Neural cell (in vitro differentiated cells): ENCODE data around the gene SERPINA3. TPM values are rescaled to one million over a fixed set of nuclear protein-coding genes. Genes with fewer than 3 reads are reported as not detected.
A peak's percentile ranks its signal among the peaks of the same experiment; 100 is the strongest.

Experiments used
- H2AFZ ChIP-seq: fragments of 200-600, 300-800 bp; sonication (generic), shearing (Covaris generic); 2 replicates; pipeline ENCODE4 v1.6.0; 2014; ENCODE audit warnings: low read depth, mild to moderate bottlenecking, antibody characterized with exemption, low read length, moderate library complexity
- H3F3A ChIP-seq: fragments of 200-600 bp; shearing (Covaris generic); 2 replicates; pipeline ENCODE4 v1.6.1; 2016; ENCODE audit warnings: mild to moderate bottlenecking, moderate library complexity, mixed read lengths, antibody characterized with exemption, low read length; ENCODE audit not compliant: insufficient read depth, poor library complexity, severe bottlenecking
- H3K27ac ChIP-seq: fragments of 200-600, 300-800 bp; sonication (generic), shearing (Covaris generic); 2 replicates; pipeline ENCODE4 v1.5.1; 2014; ENCODE audit warnings: mild to moderate bottlenecking, low read length, moderate library complexity
- H3K27me3 ChIP-seq: fragments of 300-800, 200-600 bp; sonication (generic), shearing (Covaris generic); 2 replicates; pipeline ENCODE4 v1.6.0; 2014; ENCODE audit warnings: mild to moderate bottlenecking, low read depth, low read length, moderate library complexity; ENCODE audit not compliant: insufficient read depth
- H3K36me3 ChIP-seq: fragments of 300-800, 200-600 bp; sonication (generic), shearing (Covaris generic); 2 replicates; pipeline ENCODE4 v1.5.1; 2014; ENCODE audit warnings: mild to moderate bottlenecking, antibody characterized with exemption, low read length, moderate library complexity; ENCODE audit not compliant: insufficient read depth
- H3K4me2 ChIP-seq: fragments of 300-800, 200-600 bp; sonication (generic), shearing (Covaris generic); 2 replicates; pipeline ENCODE4 v1.6.0; 2014; ENCODE audit warnings: mild to moderate bottlenecking, low read length
- H3K4me3 ChIP-seq: fragments of 300-800, 200-600 bp; sonication (generic), shearing (Covaris generic); 2 replicates; pipeline ENCODE4 v1.5.1; 2014; ENCODE audit warnings: mild to moderate bottlenecking, low read length, moderate library complexity
- H3K79me2 ChIP-seq: fragments of 200-600 bp; shearing (Covaris generic); replicated peaks from 2 replicates; pipeline ENCODE4 v1.6.0; 2014; ENCODE audit warnings: mild to moderate bottlenecking, low read length, moderate library complexity; ENCODE audit not compliant: insufficient read depth
- H3K9ac ChIP-seq: fragments of 300-800, 200-600 bp; sonication (generic), shearing (Covaris generic); 2 replicates; pipeline ENCODE4 v1.6.1; 2016; ENCODE audit warnings: mild to moderate bottlenecking, low read length, mixed read lengths
- H3K9me2 ChIP-seq: fragments of 200-600 bp; shearing (Covaris generic); 2 replicates; pipeline ENCODE4 v1.6.1; 2016; ENCODE audit warnings: mild to moderate bottlenecking, low read length, mixed read lengths; ENCODE audit not compliant: insufficient read depth
- H3K9me3 ChIP-seq: fragments of 200-600, 300-800 bp; sonication (generic), shearing (Covaris generic); 2 replicates; pipeline ENCODE4 v1.6.1; 2016; ENCODE audit warnings: mild to moderate bottlenecking, mixed run types, low read length, moderate library complexity, mixed read lengths
- H4K20me1 ChIP-seq: fragments of 200-600 bp; shearing (Covaris generic); 2 replicates; pipeline ENCODE4 v1.6.1; 2016; ENCODE audit warnings: mild to moderate bottlenecking, mixed run types; ENCODE audit not compliant: insufficient read depth
- EP300 ChIP-seq: fragments of 450-650 bp; conservative IDR thresholded peaks from 2 replicates; pipeline ENCODE4 v1.6.1; 2014; ENCODE audit warnings: antibody characterized with exemption, mild to moderate bottlenecking, moderate library complexity; ENCODE audit not compliant: poor library complexity, severe bottlenecking
- EZH2 ChIP-seq: fragments of 200-600, 300-800 bp; shearing (Covaris generic), sonication (generic); IDR thresholded peaks from 2 replicates; pipeline ENCODE4 v1.6.1; 2014; ENCODE audit warnings: antibody characterized with exemption, low read length, borderline replicate concordance, mild to moderate bottlenecking; ENCODE audit not compliant: insufficient read depth, poor library complexity, severe bottlenecking
- MXI1 ChIP-seq: fragments of 450-650 bp; conservative IDR thresholded peaks from 2 replicates; pipeline ENCODE4 v1.6.1; 2014; ENCODE audit warnings: antibody characterized with exemption, mild to moderate bottlenecking; ENCODE audit not compliant: poor library complexity, severe bottlenecking
- POLR2AphosphoS5 ChIP-seq: IDR thresholded peaks from 2 replicates; pipeline ENCODE4 v1.6.1; 2012
- RAD21 ChIP-seq: fragments of 450-650 bp; conservative IDR thresholded peaks from 2 replicates; pipeline ENCODE4 v1.6.1; 2014; ENCODE audit warnings: antibody characterized with exemption, mild to moderate bottlenecking, moderate library complexity
- TAF1 ChIP-seq: IDR thresholded peaks from 2 replicates; pipeline ENCODE4 v1.6.1; 2012; ENCODE audit warnings: low read depth
- polyA plus RNA-seq: library from polyadenylated mRNA; depleted of rRNA; stranded (reverse); fragments of >200 nt; gene quantifications from 2 replicates; pipeline ENCODE4 v1.2.3, GENCODE V29; 2014
- TF ChIP-seq, protein P1 (sequence below): IDR thresholded peaks from 2 replicates; pipeline ENCODE4 v1.6.1; 2012; ENCODE audit warnings: borderline replicate concordance
- TF ChIP-seq, protein P2 (sequence below): fragments of 450-650 bp; IDR thresholded peaks from 2 replicates; pipeline ENCODE4 v1.5.1; 2014; ENCODE audit warnings: antibody characterized with exemption, mild to moderate bottlenecking, moderate library complexity; ENCODE audit not compliant: poor library complexity, severe bottlenecking

The SERPINA3 gene
- polyA plus RNA-seq, 1 donor from 2014 or later, result not detected

DNA sequence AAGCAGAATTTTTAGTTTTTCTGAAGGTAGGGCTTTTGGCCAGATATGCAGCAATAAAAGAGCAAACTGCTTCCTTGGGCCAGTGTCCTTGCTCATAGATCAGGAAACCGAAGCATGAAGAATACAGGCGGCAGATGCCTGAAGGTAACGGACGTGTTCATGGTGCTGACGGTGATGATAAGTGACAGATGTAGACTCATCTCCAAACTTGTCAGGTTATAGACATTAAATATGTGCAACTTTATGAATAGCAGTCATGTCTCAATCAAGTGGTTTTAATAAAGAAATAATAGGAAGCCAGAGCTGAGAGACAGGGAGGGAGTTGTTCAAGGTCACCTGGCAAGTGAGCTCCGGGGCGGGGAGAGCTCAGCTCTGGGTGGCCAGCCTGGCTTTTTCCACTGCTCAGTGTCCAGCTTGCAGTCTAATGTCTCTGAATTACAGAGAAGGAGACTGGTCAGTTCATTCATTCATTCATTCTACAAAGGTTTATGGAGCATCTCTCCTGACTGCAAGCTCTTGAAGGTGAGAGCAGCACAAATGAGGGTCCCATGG lies 29.9 kb upstream of the SERPINA3 start:
- no peak overlapping the region for H2AFZ ChIP-seq
- no peaks in the 10 kb centered on the region for H3K9me3 ChIP-seq
- no peak overlapping the region for H3K4me3 ChIP-seq
- H4K20me1 ChIP-seq, result no peaks in the 10 kb centered on the region
- H3K27me3 ChIP-seq, result no peaks in the 10 kb centered on the region
- no peaks in the 10 kb centered on the region for H3K36me3 ChIP-seq
- H3F3A ChIP-seq, result no peaks in the 10 kb centered on the region
- TF ChIP-seq MXI1, result no peak
- peak; percentile 73 for TF ChIP-seq EP300
- TF ChIP-seq EZH2, result no peak
- TF ChIP-seq POLR2AphosphoS5, result peak; percentile 60
- TF ChIP-seq, protein P1, sequence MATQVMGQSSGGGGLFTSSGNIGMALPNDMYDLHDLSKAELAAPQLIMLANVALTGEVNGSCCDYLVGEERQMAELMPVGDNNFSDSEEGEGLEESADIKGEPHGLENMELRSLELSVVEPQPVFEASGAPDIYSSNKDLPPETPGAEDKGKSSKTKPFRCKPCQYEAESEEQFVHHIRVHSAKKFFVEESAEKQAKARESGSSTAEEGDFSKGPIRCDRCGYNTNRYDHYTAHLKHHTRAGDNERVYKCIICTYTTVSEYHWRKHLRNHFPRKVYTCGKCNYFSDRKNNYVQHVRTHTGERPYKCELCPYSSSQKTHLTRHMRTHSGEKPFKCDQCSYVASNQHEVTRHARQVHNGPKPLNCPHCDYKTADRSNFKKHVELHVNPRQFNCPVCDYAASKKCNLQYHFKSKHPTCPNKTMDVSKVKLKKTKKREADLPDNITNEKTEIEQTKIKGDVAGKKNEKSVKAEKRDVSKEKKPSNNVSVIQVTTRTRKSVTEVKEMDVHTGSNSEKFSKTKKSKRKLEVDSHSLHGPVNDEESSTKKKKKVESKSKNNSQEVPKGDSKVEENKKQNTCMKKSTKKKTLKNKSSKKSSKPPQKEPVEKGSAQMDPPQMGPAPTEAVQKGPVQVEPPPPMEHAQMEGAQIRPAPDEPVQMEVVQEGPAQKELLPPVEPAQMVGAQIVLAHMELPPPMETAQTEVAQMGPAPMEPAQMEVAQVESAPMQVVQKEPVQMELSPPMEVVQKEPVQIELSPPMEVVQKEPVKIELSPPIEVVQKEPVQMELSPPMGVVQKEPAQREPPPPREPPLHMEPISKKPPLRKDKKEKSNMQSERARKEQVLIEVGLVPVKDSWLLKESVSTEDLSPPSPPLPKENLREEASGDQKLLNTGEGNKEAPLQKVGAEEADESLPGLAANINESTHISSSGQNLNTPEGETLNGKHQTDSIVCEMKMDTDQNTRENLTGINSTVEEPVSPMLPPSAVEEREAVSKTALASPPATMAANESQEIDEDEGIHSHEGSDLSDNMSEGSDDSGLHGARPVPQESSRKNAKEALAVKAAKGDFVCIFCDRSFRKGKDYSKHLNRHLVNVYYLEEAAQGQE, result no peak
- TF ChIP-seq, protein P2, sequence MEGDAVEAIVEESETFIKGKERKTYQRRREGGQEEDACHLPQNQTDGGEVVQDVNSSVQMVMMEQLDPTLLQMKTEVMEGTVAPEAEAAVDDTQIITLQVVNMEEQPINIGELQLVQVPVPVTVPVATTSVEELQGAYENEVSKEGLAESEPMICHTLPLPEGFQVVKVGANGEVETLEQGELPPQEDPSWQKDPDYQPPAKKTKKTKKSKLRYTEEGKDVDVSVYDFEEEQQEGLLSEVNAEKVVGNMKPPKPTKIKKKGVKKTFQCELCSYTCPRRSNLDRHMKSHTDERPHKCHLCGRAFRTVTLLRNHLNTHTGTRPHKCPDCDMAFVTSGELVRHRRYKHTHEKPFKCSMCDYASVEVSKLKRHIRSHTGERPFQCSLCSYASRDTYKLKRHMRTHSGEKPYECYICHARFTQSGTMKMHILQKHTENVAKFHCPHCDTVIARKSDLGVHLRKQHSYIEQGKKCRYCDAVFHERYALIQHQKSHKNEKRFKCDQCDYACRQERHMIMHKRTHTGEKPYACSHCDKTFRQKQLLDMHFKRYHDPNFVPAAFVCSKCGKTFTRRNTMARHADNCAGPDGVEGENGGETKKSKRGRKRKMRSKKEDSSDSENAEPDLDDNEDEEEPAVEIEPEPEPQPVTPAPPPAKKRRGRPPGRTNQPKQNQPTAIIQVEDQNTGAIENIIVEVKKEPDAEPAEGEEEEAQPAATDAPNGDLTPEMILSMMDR, result no peak
- TF ChIP-seq RAD21, result no peak
- H3K9me2 ChIP-seq, result no peaks in the 10 kb centered on the region
- no peaks in the 10 kb centered on the region for H3K79me2 ChIP-seq
- H3K27ac ChIP-seq, result no peak overlapping the region
- no peak overlapping the region for H3K9ac ChIP-seq
- no peak overlapping the region for H3K4me2 ChIP-seq

DNA sequence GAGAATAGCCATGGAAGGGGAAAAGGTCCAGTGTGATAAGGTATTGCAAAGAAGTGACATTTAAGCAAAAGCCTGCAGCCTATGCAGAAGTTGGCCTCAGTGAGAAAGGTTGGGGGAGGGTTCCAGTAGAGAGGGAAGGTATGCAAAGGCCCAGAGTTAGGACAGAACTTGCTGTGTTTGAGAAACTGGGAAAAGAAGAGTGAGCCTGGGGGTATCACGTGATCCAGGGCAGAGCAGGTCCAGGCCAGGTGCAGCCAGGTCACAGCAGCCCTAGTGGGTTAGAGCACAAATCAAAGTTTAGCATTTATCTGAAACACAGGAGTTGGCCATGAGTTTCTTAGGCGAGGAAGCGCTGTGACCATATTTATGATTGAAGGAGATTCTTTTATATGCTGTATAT lies 29.3 kb upstream of the SERPINA3 start:
- H3K9me3 ChIP-seq, result no peaks in the 10 kb centered on the region
- no peaks in the 10 kb centered on the region for H4K20me1 ChIP-seq
- no peak overlapping the region for H3K4me3 ChIP-seq
- no peak overlapping the region for H3K27ac ChIP-seq
- TF ChIP-seq, protein P1, result no peak
- TF ChIP-seq EP300, result no peak
- no peak for TF ChIP-seq TAF1
- TF ChIP-seq RAD21, result no peak
- TF ChIP-seq, protein P2, result no peak
- no peak for TF ChIP-seq POLR2AphosphoS5
- H2AFZ ChIP-seq, result no peak overlapping the region
- no peaks in the 10 kb centered on the region for H3F3A ChIP-seq
- no peak overlapping the region for H3K4me2 ChIP-seq
- no peaks in the 10 kb centered on the region for H3K36me3 ChIP-seq
- H3K27me3 ChIP-seq, result no peaks in the 10 kb centered on the region
- no peaks in the 10 kb centered on the region for H3K79me2 ChIP-seq
- no peaks in the 10 kb centered on the region for H3K9me2 ChIP-seq
- H3K9ac ChIP-seq, result no peak overlapping the region
